MM.1S (cell line): ENCODE measurements around the gene PHC1.

Experiments
- DNase-seq: peaks from one replicate; pipeline ENCODE4 v3.0.0-alpha.2; 2015
- H2AFZ ChIP-seq: fragments of 300-600 bp; sonication (generic); 2 replicates; pipeline ENCODE4 v1.6.0; 2016; ENCODE audit warnings: antibody characterized with exemption, low read length
- H3F3A ChIP-seq: fragments of 300-600 bp; sonication (generic); 2 replicates; pipeline ENCODE4 v1.6.1; 2016; ENCODE audit warnings: mild to moderate bottlenecking, antibody characterized with exemption, low read length, moderate library complexity, mixed read lengths; ENCODE audit not compliant: insufficient read depth
- H3K27ac ChIP-seq: fragments of 300-600 bp; sonication (generic); 2 replicates; pipeline ENCODE4 v1.5.1; 2016; ENCODE audit warnings: mild to moderate bottlenecking, low read length
- H3K27me3 ChIP-seq: fragments of 300-600 bp; sonication (generic); replicated peaks from 2 replicates; pipeline ENCODE4 v1.6.0; 2016; ENCODE audit warnings: low read length; ENCODE audit not compliant: insufficient read depth
- H3K36me3 ChIP-seq: fragments of 300-600 bp; sonication (generic); replicated peaks from 2 replicates; pipeline ENCODE4 v1.6.1; 2016; ENCODE audit warnings: mild to moderate bottlenecking, low read length, mixed read lengths; ENCODE audit not compliant: insufficient read depth
- H3K4me1 ChIP-seq: fragments of 300-600 bp; sonication (generic); 2 replicates; pipeline ENCODE4 v1.6.1; 2016; ENCODE audit warnings: low read length, mixed read lengths
- H3K4me2 ChIP-seq: fragments of 300-600 bp; sonication (generic); 2 replicates; pipeline ENCODE4 v1.6.0; 2016; ENCODE audit warnings: low read depth, low read length
- H3K4me3 ChIP-seq: fragments of 300-600 bp; sonication (generic); 2 replicates; pipeline ENCODE4 v1.5.1; 2016; ENCODE audit warnings: low read length, mixed read lengths
- H3K79me2 ChIP-seq: fragments of 300-600 bp; sonication (generic); 2 replicates; pipeline ENCODE4 v1.6.1; 2016; ENCODE audit warnings: mixed run types, low read length, mixed read lengths
- H3K9ac ChIP-seq: fragments of 300-600 bp; sonication (generic); 2 replicates; pipeline ENCODE4 v1.6.1; 2016; ENCODE audit warnings: low read length, mixed read lengths
- H3K9me2 ChIP-seq: fragments of 300-600 bp; sonication (generic); replicated peaks from 2 replicates; pipeline ENCODE4 v1.6.1; 2016; ENCODE audit warnings: mild to moderate bottlenecking, low read length, mixed read lengths; ENCODE audit not compliant: insufficient read depth
- H3K9me3 ChIP-seq: fragments of 300-600 bp; sonication (generic); replicated peaks from 2 replicates; pipeline ENCODE4 v1.6.1; 2016; ENCODE audit warnings: mild to moderate bottlenecking, low read length, mixed read lengths; ENCODE audit not compliant: insufficient read depth
- H4K20me1 ChIP-seq: fragments of 300-600 bp; sonication (generic); 2 replicates; pipeline ENCODE4 v1.6.1; 2016; ENCODE audit warnings: mild to moderate bottlenecking, low read length, moderate library complexity, mixed read lengths; ENCODE audit not compliant: insufficient read depth
- EZH2 ChIP-seq: fragments of 300-600 bp; sonication (generic); optimal IDR thresholded peaks from 2 replicates; pipeline ENCODE3; 2017; ENCODE audit warnings: low read depth, mild to moderate bottlenecking, antibody characterized with exemption, low read length, mixed read lengths
- EZH2phosphoT487 ChIP-seq: fragments of 300-600 bp; sonication (generic); IDR thresholded peaks from 2 replicates; pipeline ENCODE4 v1.6.1; 2018; ENCODE audit warnings: antibody characterized with exemption, low read length
- TF ChIP-seq, protein P1 (sequence below): fragments of 300-600 bp; sonication (generic); IDR thresholded peaks from 2 replicates; pipeline ENCODE4 v1.5.1; 2016; ENCODE audit warnings: antibody characterized with exemption, low read length, mixed read lengths

PHC1 gene

DNA sequence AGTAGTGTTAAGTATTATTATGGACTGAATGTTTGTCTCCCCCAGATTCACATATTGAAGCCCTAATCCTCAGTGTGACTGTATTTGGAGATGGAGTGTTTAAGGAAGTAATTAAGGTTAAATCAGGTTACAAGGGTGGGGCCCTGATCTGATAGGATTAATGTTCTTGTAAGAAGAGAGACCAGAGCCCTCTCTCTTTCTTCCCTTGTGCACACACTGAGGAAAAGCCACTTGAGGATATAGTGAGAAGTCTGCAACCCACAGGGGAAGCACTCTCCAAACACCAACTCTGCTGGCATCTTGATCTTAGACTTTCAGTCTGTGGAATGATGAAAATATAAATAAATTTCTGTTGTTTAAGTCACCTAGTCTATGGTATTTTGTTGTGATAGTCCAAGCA lies 72.9 kb downstream of the PHC1 start:
- Histone ChIP-seq H3K27ac (no peak overlapping the region), H3F3A (no peaks in the 10 kb centered on the region), H3K79me2 (no peaks in the 10 kb centered on the region), H2AFZ (no peak overlapping the region), H3K9ac (no peak overlapping the region), H3K9me3 (no peaks in the 10 kb centered on the region), H4K20me1 (no peaks in the 10 kb centered on the region), H3K9me2 (no peaks in the 10 kb centered on the region), H3K27me3 (no peaks in the 10 kb centered on the region), H3K4me3 (no peak overlapping the region), H3K4me1 (peaks cover 8% of the 10 kb centered on the region), H3K4me2 (no peak overlapping the region), H3K36me3 (no peaks in the 10 kb centered on the region)
- DNase-seq = no peak
- TF ChIP-seq, protein P1, sequence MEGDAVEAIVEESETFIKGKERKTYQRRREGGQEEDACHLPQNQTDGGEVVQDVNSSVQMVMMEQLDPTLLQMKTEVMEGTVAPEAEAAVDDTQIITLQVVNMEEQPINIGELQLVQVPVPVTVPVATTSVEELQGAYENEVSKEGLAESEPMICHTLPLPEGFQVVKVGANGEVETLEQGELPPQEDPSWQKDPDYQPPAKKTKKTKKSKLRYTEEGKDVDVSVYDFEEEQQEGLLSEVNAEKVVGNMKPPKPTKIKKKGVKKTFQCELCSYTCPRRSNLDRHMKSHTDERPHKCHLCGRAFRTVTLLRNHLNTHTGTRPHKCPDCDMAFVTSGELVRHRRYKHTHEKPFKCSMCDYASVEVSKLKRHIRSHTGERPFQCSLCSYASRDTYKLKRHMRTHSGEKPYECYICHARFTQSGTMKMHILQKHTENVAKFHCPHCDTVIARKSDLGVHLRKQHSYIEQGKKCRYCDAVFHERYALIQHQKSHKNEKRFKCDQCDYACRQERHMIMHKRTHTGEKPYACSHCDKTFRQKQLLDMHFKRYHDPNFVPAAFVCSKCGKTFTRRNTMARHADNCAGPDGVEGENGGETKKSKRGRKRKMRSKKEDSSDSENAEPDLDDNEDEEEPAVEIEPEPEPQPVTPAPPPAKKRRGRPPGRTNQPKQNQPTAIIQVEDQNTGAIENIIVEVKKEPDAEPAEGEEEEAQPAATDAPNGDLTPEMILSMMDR = no peak

DNA sequence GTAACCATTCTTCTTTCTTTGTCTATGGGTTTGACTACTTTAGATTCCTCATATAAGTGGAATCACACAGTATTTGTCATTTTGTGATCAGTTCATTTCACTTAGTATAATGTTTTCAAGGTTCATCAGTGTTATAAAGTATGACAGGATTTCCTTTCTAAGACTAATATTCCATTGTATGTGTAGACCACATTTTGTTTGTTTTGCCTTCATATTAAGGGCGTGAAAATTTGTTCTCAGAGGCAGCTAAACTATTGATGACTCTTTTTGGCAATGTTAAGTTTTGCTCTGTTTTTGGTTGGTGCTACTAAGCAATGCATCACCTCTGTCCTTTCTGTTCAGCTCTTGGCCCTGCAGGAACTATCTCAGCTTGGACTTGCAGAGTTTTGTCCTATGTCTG lies 73.4 kb downstream of the PHC1 start:
- Histone ChIP-seq H2AFZ (no peak overlapping the region), H4K20me1 (no peaks in the 10 kb centered on the region), H3K4me1 (peaks cover 8% of the 10 kb centered on the region), H3K9ac (no peak overlapping the region), H3K4me3 (no peak overlapping the region), H3K9me2 (no peaks in the 10 kb centered on the region), H3K36me3 (no peaks in the 10 kb centered on the region), H3K27me3 (no peaks in the 10 kb centered on the region), H3K27ac (no peak overlapping the region), H3K9me3 (no peaks in the 10 kb centered on the region), H3K4me2 (no peak overlapping the region), H3F3A (no peaks in the 10 kb centered on the region), H3K79me2 (no peaks in the 10 kb centered on the region)
- no peak for DNase-seq
- TF ChIP-seq, protein P1 = no peak
- TF ChIP-seq EZH2phosphoT487 (no peak), EZH2 (no peak)

DNA sequence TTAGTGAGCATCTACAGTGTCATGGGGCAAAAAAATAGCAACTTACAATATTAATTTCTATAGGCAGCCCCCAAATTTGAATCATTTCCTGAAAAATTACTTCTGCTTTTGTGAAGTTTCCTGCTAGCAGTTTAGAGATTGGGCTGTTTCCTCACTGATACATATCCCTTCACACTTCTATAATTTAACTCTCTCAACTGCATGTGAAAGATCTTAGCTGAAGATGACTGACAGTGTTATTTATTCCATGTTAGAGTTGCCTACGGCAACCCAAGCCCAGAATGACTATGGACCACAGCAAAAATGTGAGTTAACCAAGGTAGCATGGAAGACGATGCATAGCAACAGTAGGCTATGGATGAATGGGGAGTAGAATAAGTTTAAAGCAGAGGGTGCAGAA lies 75.1 kb downstream of the PHC1 start, which contains the start of gene KLRG1:
KLRG1 (plus strand) TSS at position 134 of the 400 bp plus-strand sequence; CDS start at position 224, 90 bp downstream.
- Histone ChIP-seq H3F3A (no peaks in the 10 kb centered on the region), H3K79me2 (no peaks in the 10 kb centered on the region), H3K36me3 (no peaks in the 10 kb centered on the region), H3K4me3 (no peak within 1 kb of the TSS), H3K4me1 (peaks cover 8% of the 10 kb centered on the region), H2AFZ (no peak within 1 kb of the TSS), H4K20me1 (no peaks in the 10 kb centered on the region), H3K27ac (no peak within 1 kb of the TSS), H3K9me2 (no peaks in the 10 kb centered on the region), H3K4me2 (no peak within 1 kb of the TSS), H3K27me3 (no peaks in the 10 kb centered on the region), H3K9me3 (no peaks in the 10 kb centered on the region), H3K9ac (no peak within 1 kb of the TSS)
- no peak for DNase-seq
- TF ChIP-seq, protein P1 = no peak
- TF ChIP-seq EZH2 = no peak
